HG02943 (cell line): Measurements from ENCODE around the gene MCM3AP.
"Not testable (repeated sequence)": the region's sequence is repeated elsewhere in the genome, so short reads cannot be mapped to it uniquely, and the experiment has no call there.

ENCODE experiments used
- ATAC-seq: cut with Tn5 transposase; IDR thresholded peaks from one replicate; pipeline ENCODE4 v1.9.1; 2021; ENCODE audit warnings: mild to moderate bottlenecking, low read depth, moderate library complexity; ENCODE audit not compliant: unreplicated experiment

The MCM3AP gene

GRCh38 chr21:46246345-46246744, 39.1 kb downstream of the MCM3AP start:
- ATAC-seq = no peak

GRCh38 chr21:46245213-46245915, 40.0 kb downstream of the MCM3AP start:
- no peak for ATAC-seq

GRCh38 chr21:46244602-46245001, 40.8 kb downstream of the MCM3AP start:
- ATAC-seq = no peak

- ATAC-seq = no peak
These were observed 41.5 kb downstream of the MCM3AP start for GRCh38 chr21:46243960-46244361.

- ATAC-seq = no peak
These were observed 42.1 kb downstream of the MCM3AP start for GRCh38 chr21:46243325-46243724.

- ATAC-seq = not testable (repeated sequence)
These were observed 43.8 kb downstream of the MCM3AP start for GRCh38 chr21:46241577-46241976.

- no peak for ATAC-seq
These were observed 45.5 kb downstream of the MCM3AP start for GRCh38 chr21:46239817-46240325.

- no peak for ATAC-seq
These were observed 47.9 kb downstream of the MCM3AP start for GRCh38 chr21:46237474-46237873.

GRCh38 chr21:46234436-46234950, 50.9 kb downstream of the MCM3AP start:
- no peak for ATAC-seq

- ATAC-seq = no peak
These were observed 55.5 kb downstream of the MCM3AP start for GRCh38 chr21:46229923-46230260.

GRCh38 chr21:46229133-46229922, 56.1 kb downstream of the MCM3AP start:
- peak; percentile 33 for ATAC-seq

GRCh38 chr21:46228345-46229051, 56.9 kb downstream of the MCM3AP start, which contains the start of gene LSS:
Gene LSS, minus strand, starts transcription at chr21:46228774. Its CDS starts 29 bp downstream, at chr21:46228745.
- ATAC-seq = peak; percentile 78

GRCh38 chr21:46227811-46228344, 57.5 kb downstream of the MCM3AP start:
- no peak for ATAC-seq

GRCh38 chr21:46226920-46227599, 58.4 kb downstream of the MCM3AP start:
- no peak for ATAC-seq

- ATAC-seq = no peak
These were observed 59.3 kb downstream of the MCM3AP start for GRCh38 chr21:46226146-46226545.

- ATAC-seq = not testable (repeated sequence)
These were observed 61.8 kb downstream of the MCM3AP start for GRCh38 chr21:46223661-46224060.

- ATAC-seq = no peak
These were observed 62.2 kb downstream of the MCM3AP start for GRCh38 chr21:46223217-46223616.

GRCh38 chr21:46222436-46223116, 62.8 kb downstream of the MCM3AP start:
- ATAC-seq = no peak

- no peak for ATAC-seq
These were observed 63.6 kb downstream of the MCM3AP start for GRCh38 chr21:46221664-46222435.
